HG02852 (cell line): ENCODE results near the gene IQCM.

Experiments used
- ATAC-seq: cut with Tn5 transposase; IDR thresholded peaks from one replicate; pipeline ENCODE4 v1.9.1; 2021; ENCODE audit warnings: mild to moderate bottlenecking, moderate library complexity; ENCODE audit not compliant: unreplicated experiment

The IQCM gene

DNA sequence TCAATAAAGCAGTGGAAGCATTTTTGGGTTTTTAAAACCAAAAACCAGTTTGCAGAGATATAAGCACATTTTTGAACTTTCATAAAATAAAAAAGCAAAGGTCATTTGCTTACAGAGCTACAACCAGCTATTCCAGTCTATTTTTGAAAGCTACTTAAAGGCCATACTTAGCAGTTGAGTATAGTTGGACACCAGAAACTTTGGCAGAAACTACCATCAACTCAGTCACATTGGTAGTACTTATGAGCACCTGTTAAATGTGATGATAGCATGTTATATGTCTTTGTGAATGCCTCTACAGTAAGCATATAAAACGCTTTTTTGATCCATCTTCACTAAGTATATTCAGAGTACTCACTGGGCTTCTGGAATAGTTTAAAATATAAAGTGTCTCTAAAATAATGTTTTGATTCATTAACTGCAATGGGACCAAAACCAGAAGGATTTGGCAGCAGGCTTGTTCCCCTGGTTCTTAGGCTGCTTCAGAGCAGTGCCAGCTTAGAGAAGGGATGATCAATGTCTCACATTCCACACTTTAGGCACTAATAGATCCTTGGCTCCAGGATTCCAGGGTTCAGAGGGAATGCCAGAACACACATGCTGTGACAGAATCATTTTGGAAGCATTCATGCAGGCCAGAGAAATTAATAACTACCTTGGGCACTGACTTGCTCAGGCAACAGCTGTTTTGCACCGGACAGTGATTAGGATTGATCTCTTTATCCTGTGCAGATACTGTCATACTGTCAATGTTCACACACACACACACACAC lies 103.9 kb downstream of the IQCM start:
- no peak for ATAC-seq

DNA sequence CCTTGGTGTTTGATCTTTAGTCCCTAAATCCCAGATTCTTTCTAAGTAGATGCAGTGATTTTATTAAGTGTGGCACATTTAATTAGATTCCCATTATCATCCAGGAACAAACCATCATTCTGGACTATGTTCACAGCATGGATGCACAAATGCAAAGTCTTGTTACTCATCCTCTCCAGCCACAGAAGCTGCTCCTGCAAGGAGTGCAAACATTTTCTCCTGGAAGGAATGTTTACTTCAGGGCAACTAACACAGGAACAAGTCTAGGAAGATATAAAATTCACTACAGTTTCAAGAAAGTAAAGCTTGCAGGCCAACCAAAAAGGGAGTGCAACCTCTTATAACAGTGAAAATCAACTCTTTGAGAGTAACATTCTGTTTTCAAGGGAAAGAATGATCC lies 106.0 kb downstream of the IQCM start:
- ATAC-seq = no peak

DNA sequence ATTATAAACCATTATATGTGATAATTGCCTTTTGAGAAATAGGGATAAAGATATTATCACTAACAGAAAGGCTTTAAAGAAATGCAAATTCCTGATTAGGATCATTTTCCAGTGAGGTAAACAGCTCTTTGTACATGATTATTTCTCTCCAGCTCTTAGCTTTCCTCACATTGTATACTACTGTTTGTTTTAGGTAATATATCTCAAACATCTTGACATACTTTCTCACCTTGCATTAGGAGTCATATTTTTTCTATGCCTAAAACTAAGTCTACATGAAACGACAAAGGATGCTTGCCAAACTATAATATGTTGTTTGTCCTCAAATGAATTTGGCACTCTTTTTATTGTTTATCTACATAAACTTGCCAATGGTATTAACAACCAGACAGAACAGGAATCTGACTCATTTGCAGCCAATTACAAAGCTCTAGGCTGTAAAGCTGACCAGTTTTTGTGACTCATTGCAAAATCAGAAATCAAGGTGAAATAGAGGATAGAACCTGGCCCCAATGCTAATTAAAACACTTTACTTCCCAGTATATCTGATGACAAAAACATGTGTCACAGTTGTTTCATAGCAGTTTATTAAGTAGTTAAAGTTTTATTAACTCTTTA lies 107.0 kb downstream of the IQCM start:
- no peak for ATAC-seq

DNA sequence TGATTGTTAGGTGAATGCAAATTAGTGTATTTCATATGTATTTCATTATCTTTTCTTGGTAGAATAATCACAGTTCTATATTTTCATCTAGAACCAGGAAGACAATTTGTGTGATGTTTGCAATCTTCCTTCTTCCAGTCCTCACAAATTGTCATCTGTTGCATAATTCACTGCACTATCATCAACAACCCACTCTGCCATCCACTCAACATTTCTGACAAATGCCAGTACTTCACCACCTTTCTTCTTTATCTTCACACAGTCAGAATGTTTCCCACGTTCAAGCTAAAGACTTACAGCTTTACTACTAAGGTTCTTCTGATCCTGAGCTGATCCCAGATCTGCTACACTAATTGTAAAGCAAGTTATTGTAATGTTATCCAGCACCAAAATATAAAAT lies 107.8 kb downstream of the IQCM start:
- ATAC-seq = no peak

DNA sequence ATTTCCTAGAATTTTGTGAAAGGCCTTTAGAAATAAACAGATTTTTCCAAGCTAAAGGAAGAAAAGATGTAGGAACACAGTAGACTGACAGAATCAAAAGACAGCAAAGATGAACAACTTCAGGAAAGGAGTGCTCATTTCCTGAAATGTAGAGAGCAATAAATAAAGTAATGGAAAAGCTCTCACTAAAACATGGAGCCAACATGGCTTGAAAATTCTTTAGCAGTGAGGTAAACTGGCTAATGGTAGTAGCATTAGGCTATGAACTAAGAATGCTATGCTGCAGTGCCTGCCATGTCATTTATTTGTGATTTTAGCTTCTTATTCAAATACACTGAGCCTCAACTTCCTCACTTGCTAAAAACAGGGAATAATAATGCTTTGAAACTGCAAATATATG lies 108.7 kb downstream of the IQCM start:
- ATAC-seq = no peak

DNA sequence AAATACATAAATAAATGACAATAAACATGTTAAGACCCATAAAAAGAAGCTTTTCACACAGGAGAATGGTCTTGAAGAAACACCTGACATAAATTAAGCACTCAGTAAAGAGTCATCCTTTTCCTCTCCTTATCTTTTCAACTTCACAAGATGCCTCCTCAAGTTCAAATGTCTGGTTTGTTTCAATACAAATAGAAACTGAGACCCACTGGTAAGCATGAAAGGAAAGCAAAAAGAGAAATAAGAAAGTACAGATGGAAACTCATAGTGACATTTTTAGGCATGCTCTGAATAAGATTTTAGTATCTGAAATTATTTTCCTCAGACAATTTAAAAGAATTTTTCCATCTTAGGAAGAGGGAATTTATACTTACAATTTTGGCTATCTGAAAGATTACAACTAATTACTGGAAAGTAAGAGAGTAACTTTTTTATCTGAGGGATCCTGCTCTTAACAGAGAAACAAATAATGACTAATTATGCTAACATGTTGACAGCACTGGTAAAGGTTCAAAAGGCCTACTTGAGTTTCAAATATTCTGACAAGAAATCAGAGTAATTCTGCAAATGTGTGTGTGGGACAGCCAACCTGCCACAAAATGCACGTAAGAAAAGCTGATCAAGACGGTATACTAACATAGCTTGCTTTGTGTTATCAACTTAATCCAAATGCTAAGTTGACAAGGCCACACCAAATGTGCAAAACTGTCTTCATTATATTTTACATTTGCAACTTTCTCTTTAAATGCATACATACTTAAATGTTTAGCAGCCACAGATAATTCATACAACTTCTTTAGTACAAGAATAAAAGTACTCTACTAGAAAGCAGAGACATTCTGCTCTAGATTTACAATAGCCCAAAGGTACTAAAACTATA lies 113.0 kb downstream of the IQCM start:
- peak; percentile 67 for ATAC-seq

DNA sequence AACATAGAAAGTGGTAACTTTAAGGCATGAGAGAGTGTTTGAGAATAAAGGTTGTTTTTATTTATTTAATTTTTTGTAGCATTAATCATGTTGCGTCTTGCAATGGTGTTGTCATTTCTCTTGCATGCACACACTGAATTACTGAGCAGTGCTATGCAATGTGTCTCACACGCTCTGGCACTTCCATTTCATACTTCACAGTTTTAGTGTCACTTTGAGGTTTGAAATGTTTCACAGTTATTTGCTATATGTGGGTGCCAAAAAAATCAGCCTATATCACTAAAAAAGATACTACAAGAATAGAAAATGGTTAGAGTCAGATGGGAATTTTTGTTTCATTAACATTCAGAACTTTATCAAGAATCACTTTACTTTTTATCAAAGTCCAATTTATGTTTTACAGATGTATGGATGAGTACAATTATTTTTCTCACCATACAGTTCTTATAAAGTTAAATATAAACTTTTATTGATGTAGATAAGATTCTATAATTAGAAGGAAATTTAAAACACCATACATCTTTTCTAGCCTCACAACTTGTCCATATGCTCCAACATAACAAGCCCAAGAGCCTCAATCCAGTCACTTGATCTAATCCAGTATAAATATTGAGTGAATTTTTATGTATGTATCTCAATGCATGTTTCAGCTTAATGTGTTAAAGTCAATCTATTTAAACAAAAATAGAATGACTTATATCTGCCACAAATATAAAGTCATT lies 114.0 kb downstream of the IQCM start:
- no peak for ATAC-seq

DNA sequence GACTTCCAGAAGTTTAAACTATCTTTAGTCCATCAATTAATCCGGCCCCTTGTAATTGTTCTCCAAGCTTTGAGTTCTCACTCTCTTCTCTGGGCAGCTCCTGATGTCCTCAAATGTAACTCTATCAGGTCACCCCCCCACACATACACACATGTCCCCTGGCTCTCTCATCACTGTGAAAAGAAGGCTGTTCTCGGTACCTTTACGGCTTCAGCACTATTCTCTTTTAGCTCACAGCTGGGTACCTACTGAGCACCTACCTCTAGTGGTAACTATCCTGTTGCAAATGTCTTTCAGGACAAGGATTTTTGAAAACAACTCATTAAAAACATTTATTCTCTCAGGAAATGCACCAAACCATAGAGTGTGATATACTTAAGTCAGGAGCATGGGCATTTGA lies 115.4 kb downstream of the IQCM start:
- ATAC-seq = no peak

DNA sequence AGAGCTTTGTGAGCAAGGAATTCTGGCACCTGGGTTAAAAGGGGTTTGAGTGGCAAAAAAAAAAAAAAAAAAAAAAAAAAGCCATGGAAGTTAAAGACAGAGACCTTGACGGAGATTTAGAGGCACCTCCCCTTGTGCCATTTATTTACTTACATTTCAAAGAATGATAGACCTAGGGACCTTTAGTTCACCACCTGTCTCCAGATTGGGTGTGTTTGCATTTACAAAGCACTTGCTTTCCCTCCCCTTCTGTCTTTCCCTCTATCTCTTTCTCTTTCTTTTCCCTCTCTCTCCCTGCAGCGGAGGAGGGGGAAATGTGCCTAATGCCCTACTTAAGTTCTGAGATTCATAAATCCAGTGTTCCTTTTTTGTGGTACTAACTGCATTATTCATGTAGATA lies 116.0 kb downstream of the IQCM start:
- ATAC-seq = no peak

DNA sequence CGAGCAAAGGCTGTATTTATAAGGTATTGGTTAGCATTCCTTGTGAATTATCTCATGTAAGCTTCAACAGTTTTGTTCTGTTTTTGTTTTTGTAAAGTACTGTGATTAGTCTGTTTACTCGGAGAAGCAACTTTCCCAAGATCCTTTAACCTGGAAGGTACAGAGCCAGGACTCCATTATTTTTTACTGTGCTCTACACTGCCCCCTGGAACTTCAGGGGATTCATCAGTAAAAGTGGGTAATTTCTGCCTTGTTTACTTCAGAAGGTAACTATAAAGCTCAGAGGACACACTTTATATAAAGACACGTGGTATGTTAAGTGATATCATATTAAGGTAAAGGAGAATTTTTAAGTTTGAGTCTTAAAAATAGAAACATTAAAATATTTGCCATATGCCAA lies 124.9 kb downstream of the IQCM start:
- no peak for ATAC-seq

DNA sequence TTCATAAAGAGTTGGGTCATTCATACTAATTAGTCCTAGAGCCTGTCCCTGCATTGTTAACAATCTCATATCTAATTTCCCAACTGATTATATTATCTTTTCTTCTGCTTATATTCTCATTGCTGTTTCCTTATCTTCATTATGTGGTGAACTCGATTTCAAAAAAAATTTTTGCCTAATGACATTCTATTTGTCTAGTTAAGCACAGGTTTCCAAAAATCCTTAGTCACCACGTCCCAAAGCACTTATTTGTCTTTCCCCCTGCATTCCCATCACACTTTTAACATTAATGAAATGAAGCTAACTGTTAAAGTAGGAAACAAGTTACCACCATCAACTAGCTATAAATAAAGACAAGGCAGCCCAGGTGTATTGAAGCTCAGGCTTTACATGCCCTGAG lies 131.1 kb downstream of the IQCM start:
- ATAC-seq = no peak

DNA sequence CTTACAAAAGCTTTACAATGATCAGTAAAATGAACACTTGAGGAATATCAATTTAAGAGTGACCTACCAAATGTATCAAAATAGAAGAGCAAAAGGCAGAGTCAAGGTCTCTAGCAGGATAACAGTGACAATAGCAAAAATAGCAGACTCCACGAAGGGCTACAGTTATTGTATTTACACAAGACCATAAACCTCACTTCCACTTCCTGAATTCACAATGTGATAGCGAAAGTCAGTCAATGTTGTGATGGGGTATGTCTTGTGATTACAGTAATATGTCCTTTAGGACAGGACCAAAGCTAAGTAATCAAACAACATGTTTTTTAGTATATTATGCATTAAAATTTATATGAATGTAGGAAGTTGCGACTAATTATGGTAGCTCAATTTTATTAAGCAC lies 139.6 kb downstream of the IQCM start:
- ATAC-seq = peak; percentile 93

DNA sequence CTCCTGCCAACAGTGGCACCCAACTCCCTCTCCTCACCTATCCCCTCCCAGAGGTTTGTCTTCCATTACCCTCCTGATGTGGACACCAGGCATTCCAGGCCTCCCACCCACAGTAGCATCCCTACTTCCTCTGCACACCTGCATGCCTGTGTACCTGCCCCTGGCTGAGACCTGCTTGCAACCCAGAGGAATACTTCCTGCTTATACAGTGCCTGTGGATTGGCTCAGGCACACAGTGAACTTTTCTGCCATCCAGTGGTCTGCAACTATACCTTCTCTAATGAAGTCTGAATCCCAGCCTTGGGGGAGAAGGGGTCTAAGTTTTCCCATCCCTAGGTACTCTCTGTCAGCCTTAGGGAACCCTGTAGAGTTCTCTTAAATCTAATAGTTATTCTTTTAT lies 169.9 kb downstream of the IQCM start:
- no peak for ATAC-seq

DNA sequence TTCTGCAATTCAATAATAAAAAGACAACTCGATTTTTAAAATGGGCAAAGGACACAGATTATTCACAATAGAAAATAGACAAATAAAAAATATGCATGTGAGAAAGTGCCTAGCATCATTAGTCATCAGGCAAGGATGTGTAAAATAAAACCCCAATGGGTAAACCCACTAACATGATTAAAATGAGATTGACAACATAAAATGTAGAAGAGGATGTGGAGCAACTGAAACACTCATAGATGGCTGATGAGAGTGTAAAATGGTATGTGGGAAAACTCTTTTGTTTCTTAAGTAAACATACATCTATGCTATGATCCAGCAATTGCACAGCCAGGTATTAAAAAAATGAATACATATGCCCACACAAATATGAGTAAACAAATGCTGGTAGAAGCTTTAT lies 177.6 kb downstream of the IQCM start:
- ATAC-seq = no peak

DNA sequence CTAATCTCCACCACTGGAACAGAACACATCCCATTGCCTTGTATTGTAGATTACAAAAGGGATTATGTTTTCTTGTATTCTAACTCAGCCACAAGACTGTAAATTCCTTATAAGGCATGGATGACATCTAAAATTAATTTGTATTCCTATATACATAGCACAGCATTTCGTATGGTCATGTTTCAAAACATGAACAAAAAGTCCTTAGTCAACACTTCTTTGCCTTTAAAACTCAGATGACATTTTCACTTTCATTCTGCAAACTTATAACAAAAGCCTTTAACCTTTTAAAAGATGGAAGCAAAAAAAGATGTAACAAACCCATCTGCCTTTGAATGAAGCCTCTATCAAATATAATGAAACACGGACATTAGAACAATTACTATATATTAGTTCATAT lies 181.3 kb downstream of the IQCM start:
- no peak for ATAC-seq

DNA sequence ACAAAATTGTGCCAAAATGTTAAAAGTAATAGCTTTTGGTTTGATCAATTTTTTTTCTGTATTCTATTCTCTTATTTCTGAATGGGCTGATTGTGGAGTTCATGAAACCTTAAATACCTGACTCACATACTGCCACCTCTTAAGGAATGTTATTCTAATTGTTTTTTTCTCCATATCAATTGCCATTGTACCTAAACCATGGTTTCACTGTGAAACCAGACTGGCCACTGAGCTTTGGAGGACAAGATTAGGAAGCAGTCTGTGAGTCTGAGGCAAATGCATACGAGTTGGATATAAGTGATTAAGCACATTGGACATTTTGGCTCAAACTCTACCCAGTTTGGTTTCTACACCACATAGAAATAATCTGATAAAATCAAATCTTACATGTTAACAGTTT lies 184.0 kb downstream of the IQCM start:
- no peak for ATAC-seq

DNA sequence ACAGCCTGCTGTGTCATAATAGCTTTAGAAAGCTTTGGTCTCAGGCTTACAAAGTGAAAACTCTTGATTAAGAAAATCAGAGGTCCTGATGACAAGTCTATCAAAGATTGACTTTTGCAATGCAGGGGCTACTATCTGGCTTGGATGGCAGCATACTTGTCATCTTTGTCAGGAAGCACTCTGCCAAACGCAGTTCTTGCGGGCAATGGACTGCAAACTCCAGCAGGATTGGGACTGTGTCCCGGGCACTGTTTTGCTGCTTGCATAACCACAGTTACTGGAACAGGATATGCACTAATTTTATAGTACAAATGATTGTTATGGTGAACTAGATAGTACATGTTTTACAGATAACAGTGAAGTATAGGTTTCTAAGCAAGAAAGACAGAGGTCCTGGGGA lies 185.6 kb downstream of the IQCM start:
- ATAC-seq = no peak

DNA sequence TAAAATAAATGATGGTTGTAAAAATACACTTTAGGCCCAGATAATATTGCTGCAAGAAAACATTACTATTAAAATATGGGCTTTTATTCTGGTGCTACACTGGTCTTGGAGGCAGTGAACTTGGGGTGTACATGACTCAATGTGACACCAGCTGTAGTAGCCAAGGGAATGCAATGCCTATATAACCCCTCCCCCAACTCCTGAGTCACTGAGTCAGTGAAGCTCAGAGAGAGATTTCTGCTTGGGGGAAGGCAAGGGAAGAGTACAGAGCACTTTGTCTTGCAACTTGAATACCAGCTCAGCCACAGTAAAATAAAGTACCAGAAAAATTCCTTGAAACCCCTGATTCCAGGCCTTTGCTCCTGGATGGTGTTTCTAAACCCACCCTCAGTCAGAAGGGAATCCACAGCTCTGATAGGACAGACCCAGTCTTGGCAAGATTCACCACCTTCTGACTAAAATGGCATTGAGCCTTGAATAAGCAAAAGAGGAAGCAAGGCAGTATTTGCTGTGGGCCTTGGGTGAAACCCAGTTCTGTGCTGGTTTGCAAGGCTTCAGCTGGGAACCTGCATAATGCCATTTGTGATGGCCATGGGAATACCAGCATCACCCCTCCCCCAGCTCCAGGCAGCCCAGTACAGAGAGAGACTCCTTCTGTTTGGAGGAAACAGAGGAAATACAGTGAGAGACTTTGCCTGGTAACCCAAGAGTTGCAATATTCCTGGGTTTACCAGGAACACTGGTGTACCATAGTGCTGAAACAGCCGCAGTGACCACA lies 209.9 kb downstream of the IQCM start:
- no peak for ATAC-seq

DNA sequence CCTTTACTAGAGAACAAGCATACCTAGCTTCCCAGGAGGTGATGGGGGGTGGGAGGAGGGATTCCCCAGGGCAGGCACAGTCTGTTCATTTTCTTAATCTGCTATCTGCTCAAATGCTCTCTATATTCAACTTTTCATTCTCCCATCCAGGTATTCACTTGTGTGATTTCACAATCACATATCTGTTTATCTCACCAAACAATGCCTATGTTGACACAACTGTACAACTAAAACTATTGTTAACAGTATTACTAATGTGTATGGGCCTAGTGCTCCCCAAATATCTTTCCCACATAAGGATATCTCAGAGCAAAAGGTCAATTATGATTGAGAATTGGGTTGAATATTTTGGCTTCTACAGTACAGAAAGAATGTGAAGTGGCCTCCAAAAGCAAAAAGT lies 210.8 kb downstream of the IQCM start:
- ATAC-seq = no peak

DNA sequence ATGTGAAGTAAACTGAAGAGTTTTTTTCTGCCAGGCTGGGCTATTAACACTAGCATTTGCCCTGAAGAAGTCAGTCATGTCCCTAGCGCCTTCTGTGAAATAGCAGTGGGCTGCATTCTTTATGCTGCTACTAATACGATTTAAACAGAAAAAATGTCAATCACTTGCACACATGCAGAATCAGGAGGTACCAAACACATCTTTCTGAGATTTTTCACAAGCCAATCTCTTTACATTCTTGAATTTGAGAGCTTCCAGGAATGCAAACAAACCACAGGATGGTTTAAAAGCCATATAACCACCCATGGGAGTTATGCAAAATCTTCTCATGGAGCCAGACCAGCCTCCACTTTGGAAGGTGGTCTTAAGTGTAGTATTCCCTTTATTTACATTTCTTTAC lies 220.1 kb downstream of the IQCM start:
- ATAC-seq = no peak

DNA sequence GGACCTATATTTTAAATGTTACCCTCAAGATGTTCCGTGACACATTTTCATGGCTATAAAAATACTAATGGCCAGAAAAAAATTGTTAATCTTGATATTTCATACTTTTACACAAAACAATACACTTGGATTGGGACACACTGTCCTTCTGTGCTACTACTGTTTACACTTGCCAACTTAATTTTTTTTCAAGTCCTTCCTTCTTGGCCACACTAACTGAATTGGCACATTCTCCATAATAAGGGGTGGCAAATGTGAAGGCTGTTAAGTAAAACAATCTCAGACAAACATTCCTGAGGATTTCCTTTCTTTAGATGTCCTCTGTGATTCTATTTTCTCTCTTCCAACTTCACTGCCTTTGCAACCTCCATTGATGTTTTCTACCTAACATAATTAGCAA lies 225.8 kb downstream of the IQCM start:
- ATAC-seq = no peak
